Right atrium auricular region (tissue), 2 donors: ENCODE data around the gene WWOX. TPM values are rescaled to one million over a fixed set of nuclear protein-coding genes. Genes with fewer than 3 reads are reported as not detected.

Experiments used
- DNase-seq: peaks from one replicate; pipeline ENCODE4 v3.0.0-alpha.2; 2019; ENCODE audit warnings: low spot score
- H3K27ac ChIP-seq, 2 donors: fragments of 200-600 bp; sonication (generic); 1 replicate in 1 of 2; 2 replicates in 1 of 2; pipeline ENCODE4 v1.5.1; 2016 to 2019
- H3K27me3 ChIP-seq, 2 donors: fragments of 200-600 bp; sonication (generic); one replicate each; pipeline versions ENCODE4 v1.5.1 to v1.6.0; 2017 to 2019
- H3K36me3 ChIP-seq: fragments of 200-600 bp; sonication (generic); one replicate; pipeline ENCODE4 v1.5.1; 2016
- H3K4me1 ChIP-seq, 2 donors: fragments of 200-600 bp; sonication (generic); one replicate each; pipeline versions ENCODE4 v1.5.1 to v1.6.0; 2017 to 2019
- H3K4me3 ChIP-seq, 2 donors: fragments of 200-600 bp; sonication (generic); 1 replicate in 1 of 2; 2 replicates in 1 of 2; pipeline ENCODE4 v1.5.1; 2017 to 2019; ENCODE audit warnings: mild to moderate bottlenecking in 1 of 2, moderate library complexity in 1 of 2
- H3K9me3 ChIP-seq, 2 donors: fragments of 200-600 bp; sonication (generic); one replicate each; pipeline ENCODE4 v1.5.1; 2019
- total RNA-seq, 2 donors: library from RNA; depleted of rRNA; stranded (reverse); fragments of >200 nt; gene quantifications; one replicate each; pipeline ENCODE4 v1.1.0, GENCODE V29; 2016
- TF ChIP-seq, protein P1 (sequence below), 2 donors: fragments of 200-600 bp; sonication (generic); IDR thresholded peaks; one replicate each; pipeline ENCODE4 v1.5.1; 2019; ENCODE audit warnings: antibody characterized with exemption in 2 of 2

Gene WWOX
- total RNA-seq, 2 donors from 2014 or later: 14.8 to 20.8 TPM

DNA sequence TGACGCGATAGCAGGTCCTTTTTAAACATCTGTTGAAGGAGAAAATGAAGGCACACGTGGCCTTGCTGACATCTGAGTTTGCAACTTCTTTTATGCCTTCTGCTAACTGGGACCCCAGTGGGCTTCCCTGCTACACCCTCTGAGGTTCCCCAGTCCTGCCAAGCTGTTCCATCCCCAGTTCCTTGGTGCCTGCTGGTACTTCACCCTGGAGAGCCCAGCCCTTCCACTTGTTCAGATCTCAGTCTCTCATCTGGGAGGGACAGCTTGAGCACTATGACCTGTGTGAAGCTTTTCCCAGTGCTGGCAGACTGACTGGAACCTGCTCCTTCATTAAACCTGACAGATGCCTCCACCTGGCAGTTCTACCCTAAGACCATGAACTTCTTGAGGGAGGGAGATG lies 95.5 kb downstream of the WWOX start:
- Histone ChIP-seq H3K9me3 (no peaks in the 10 kb centered on the region), H3K36me3 (no peaks in the 10 kb centered on the region), H3K27ac (no peak overlapping the region), H3K4me3 (no peak overlapping the region), H3K4me1 (no peaks in the 10 kb centered on the region), H3K27me3 (no peaks in the 10 kb centered on the region)
- TF ChIP-seq, protein P1, sequence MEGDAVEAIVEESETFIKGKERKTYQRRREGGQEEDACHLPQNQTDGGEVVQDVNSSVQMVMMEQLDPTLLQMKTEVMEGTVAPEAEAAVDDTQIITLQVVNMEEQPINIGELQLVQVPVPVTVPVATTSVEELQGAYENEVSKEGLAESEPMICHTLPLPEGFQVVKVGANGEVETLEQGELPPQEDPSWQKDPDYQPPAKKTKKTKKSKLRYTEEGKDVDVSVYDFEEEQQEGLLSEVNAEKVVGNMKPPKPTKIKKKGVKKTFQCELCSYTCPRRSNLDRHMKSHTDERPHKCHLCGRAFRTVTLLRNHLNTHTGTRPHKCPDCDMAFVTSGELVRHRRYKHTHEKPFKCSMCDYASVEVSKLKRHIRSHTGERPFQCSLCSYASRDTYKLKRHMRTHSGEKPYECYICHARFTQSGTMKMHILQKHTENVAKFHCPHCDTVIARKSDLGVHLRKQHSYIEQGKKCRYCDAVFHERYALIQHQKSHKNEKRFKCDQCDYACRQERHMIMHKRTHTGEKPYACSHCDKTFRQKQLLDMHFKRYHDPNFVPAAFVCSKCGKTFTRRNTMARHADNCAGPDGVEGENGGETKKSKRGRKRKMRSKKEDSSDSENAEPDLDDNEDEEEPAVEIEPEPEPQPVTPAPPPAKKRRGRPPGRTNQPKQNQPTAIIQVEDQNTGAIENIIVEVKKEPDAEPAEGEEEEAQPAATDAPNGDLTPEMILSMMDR (IDR thresholded peaks at IDR 0.05): no peak
- DNase-seq: no peak

DNA sequence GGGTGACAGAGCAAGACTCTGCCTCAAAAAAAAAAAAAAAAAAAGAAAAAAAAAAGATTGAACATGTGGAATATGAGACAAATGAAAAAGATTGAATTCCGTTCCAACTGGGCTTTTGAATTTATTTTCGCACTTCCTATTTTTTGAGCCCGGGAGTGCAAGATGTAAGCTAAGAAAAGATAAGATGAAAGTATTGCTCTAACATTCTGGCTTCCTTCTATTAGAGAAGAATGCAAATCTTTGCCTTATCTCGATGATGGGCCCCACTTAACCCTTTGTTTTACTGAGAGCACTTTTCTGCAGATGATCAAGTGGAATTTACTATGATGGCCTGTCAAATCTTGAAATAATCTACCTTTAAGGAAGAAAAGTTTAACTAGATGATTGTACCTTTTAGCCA lies 96.3 kb downstream of the WWOX start:
- Histone ChIP-seq H3K9me3 (no peaks in the 10 kb centered on the region), H3K27ac (no peak overlapping the region), H3K36me3 (no peaks in the 10 kb centered on the region), H3K4me3 (no peak overlapping the region), H3K4me1 (no peaks in the 10 kb centered on the region), H3K27me3 (no peaks in the 10 kb centered on the region)
- TF ChIP-seq, protein P1 (IDR thresholded peaks at IDR 0.05): no peak
- no peak for DNase-seq

DNA sequence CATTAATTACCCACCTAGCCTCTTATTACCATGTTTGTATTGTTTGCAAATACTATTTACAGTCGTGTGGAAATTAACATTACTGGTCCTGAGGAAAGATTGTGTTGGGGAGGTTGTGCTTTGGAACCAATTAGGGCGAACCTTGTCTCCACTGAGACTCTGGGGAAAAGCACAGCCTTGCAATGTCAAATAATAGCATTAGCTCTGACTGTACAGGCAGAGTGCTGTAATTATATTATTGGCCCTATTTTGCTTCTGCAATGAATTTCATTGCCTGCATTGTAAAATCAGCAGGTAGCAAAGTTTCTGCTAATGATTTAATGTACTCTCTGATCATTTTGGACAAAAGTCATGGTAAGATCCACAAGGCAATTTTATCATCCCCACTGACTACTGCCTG lies 97.0 kb downstream of the WWOX start:
- DNase-seq: no peak
- TF ChIP-seq, protein P1 (IDR thresholded peaks at IDR 0.05): no peak
- Histone ChIP-seq H3K27ac (no peak overlapping the region), H3K4me1 (no peaks in the 10 kb centered on the region), H3K36me3 (no peaks in the 10 kb centered on the region), H3K27me3 (no peaks in the 10 kb centered on the region), H3K9me3 (no peaks in the 10 kb centered on the region), H3K4me3 (no peak overlapping the region)

DNA sequence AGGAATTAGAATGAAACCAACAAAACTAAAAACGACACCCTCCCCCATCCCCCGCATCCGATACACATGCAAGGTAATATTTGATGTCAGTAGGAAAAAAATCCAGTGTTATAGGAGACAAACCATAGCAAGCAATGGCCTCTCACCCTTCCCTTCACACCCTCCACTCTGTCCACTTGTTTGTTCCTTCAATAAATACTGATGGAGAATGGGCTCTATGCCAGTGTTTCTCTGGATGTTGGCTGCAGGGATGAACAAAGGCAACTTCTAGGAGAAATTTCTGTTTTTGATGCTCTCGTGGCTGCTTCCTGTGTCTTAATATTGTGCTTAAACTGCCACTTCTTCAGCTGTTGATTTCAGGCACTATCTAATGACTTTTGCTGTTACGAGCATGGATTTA lies 98.8 kb downstream of the WWOX start:
- no peak for DNase-seq
- Histone ChIP-seq H3K36me3 (no peaks in the 10 kb centered on the region), H3K27ac (no peak overlapping the region), H3K4me1 (no peaks in the 10 kb centered on the region), H3K9me3 (no peaks in the 10 kb centered on the region), H3K4me3 (no peak overlapping the region), H3K27me3 (no peaks in the 10 kb centered on the region)
- TF ChIP-seq, protein P1 (IDR thresholded peaks at IDR 0.05): no peak

DNA sequence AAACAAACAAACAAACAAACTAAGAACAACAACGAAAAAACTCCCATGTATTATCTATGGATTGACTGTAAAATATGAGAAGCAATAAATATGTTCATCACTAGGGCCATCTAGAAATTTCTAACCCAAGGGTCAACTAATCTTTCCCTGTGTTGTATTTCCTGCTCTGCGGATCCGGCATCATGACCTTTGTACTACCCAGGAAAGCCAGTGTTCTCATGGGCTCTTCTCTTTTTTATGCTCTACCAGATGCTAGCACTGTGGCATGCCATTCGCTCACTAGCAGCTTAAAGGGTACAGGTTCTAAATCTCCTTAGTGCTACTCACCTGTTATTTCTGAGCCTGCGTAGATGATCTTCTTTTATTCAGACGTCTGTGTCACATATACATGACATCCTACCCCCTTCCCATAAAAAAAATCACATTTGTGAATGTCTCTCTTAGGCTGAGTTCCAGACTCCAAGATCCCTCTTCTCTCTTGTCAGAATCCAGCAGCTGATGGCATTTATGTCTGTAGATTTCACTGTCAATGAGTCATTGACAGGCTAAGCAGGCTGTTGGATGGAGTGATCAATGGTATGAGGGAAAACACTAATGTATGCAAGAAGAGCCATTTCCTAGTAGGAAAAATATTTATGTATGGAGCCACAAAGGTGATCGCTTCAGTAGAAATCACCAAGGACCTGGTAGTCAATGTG lies 100.0 kb downstream of the WWOX start:
- no peaks in the 10 kb centered on the region for H3K36me3 ChIP-seq
- DNase-seq: no peak
- TF ChIP-seq, protein P1 (IDR thresholded peaks at IDR 0.05): no peak

DNA sequence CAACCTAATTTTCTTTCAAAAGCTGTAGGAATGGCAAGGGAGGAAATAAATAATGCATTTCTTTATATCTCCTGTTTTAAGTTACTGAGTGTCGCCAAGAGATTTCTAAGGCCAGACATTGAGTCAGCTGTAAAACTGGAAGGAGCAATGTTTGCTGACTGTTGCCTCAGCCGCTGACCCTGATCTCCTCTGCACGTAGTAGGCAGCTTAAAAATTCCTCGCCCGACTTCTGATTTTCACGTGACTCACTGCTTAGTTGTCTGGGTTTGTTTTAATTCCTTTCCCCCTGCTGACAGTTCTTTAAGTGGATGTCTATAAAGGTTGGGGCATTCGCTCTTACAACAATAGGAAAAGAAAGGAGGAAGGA lies 100.6 kb downstream of the WWOX start:
- DNase-seq: no peak
- H3K27me3 ChIP-seq: no peaks in the 10 kb centered on the region
- no peaks in the 10 kb centered on the region for H3K9me3 ChIP-seq
- no peaks in the 10 kb centered on the region for H3K36me3 ChIP-seq
- TF ChIP-seq, protein P1 (IDR thresholded peaks at IDR 0.05): no peak
- H3K27ac ChIP-seq: no peak overlapping the region
- no peak overlapping the region for H3K4me3 ChIP-seq
- no peaks in the 10 kb centered on the region for H3K4me1 ChIP-seq

More for the DNA sequence above, 100.0 kb downstream of the WWOX start:
- H3K27ac ChIP-seq: no peak overlapping the region
- H3K9me3 ChIP-seq: no peaks in the 10 kb centered on the region
- no peak overlapping the region for H3K4me3 ChIP-seq
- no peaks in the 10 kb centered on the region for H3K27me3 ChIP-seq
- H3K4me1 ChIP-seq: no peaks in the 10 kb centered on the region
